Chondrocyte (in vitro differentiated cells): ENCODE data around the gene RIOK2. TPM values are rescaled to one million over a fixed set of nuclear protein-coding genes. Genes with fewer than 3 reads are reported as not detected.

Experiments used
- DNase-seq: peaks from one replicate; pipeline ENCODE4 v3.0.0; 2021; ENCODE audit warnings: mixed read lengths, low spot score
- H3K27ac Mint-ChIP-seq: one replicate; pipeline ENCODE4 v1.8.0; 2021; ENCODE audit warnings: mild to moderate bottlenecking, moderate library complexity, mixed read lengths; ENCODE audit not compliant: unreplicated experiment
- H3K27me3 Mint-ChIP-seq: 2 replicates; pipeline ENCODE4 v1.8.0; 2021; ENCODE audit warnings: low read depth, mixed read lengths
- H3K36me3 Mint-ChIP-seq: 2 replicates; pipeline ENCODE4 v1.8.0; 2021; ENCODE audit warnings: low read depth, mixed read lengths
- H3K4me1 Mint-ChIP-seq: 2 replicates; pipeline ENCODE4 v1.8.0; 2021; ENCODE audit warnings: low read depth, mild to moderate bottlenecking, mixed read lengths
- H3K4me3 Mint-ChIP-seq: one replicate; pipeline ENCODE4 v1.8.0; 2021; ENCODE audit warnings: mild to moderate bottlenecking, moderate library complexity, mixed read lengths; ENCODE audit not compliant: unreplicated experiment
- H3K9me3 Mint-ChIP-seq: 2 replicates; pipeline ENCODE4 v1.8.0; 2021; ENCODE audit warnings: low read depth, mixed read lengths
- CTCF ChIP-seq: fragments of 200-600 bp; sonication (generic); IDR thresholded peaks from 2 replicates; pipeline ENCODE4 v1.5.0; 2021; ENCODE audit warnings: antibody characterized with exemption, mild to moderate bottlenecking, moderate library complexity
- total RNA-seq: library from RNA; stranded (reverse); gene quantifications from 3 replicates; pipeline ENCODE4 v1.2.1, GENCODE V29; 2021

RIOK2 gene
- total RNA-seq, 1 donor from 2014 or later: 29.6 TPM

- Mint-ChIP-seq H3K4me3 (no peak overlapping the region), H3K9me3 (no peaks in the 10 kb centered on the region), H3K27me3 (no peaks in the 10 kb centered on the region), H3K27ac (no peak overlapping the region), H3K4me1 (no peaks in the 10 kb centered on the region), H3K36me3 (no peaks in the 10 kb centered on the region)
- DNase-seq: no peak
- TF ChIP-seq CTCF: no peak
Measured at GRCh38 chr5:97111004-97111403, 72.0 kb downstream of the RIOK2 start.

Other genes with a start within 250 kb of the RIOK2 start
- 30.7 to 47.7 TPM (median 31.4 TPM) in 3 replicates for gene LNPEP, start 247.2 kb downstream of the RIOK2 start, total RNA-seq
- 0.12 to 0.20 TPM in 2 of 3 replicates, not detected in the other for gene LIX1, start 40.6 kb downstream of the RIOK2 start, total RNA-seq